ENCODE data around the gene CRYBG3. TPM values are rescaled to one million over a fixed set of nuclear protein-coding genes. Genes with fewer than 3 reads are reported as not detected.

CRYBG3 gene
- total RNA-seq, 4 donors from 2014 or later, result 17.4 to 41.5 (median 38.1) TPM

DNA sequence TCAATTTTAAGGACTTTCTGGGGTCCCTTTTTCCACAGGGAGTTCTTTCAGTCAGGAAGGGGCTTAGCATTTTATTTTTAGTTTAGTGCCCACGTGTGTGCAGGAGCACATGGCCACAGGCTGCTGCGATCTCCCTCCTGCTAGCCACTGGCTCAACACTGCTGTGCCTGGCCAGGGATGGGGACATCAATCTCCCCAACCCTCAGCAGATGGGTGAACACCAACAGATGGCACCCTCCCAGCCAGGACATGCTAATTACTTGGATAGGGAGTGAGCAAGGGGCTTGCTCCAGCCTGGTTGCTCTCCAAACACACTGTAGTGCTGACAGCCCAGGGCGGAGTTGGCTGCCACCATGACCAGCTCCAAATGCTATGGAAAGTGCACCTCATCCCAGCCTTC lies 157.8 kb downstream of the CRYBG3 start:
- no peak overlapping the region for H3K4me3 ChIP-seq
- no peak for DNase-seq
- H3K36me3 ChIP-seq, result no peaks in the 10 kb centered on the region
- H3K9me3 ChIP-seq, result no peaks in the 10 kb centered on the region
- H3K4me1 ChIP-seq, result no peaks in the 10 kb centered on the region
- intact Hi-C loops (cut with DNase I; ENCODE audit: low total_unique reads), result no loop called here
- no peaks in the 10 kb centered on the region for H3K27me3 ChIP-seq
- no peak for TF ChIP-seq POLR2A (IDR thresholded peaks at IDR 0.05)
- no peak for TF ChIP-seq CTCF (IDR thresholded peaks at IDR 0.05)
- no peak overlapping the region for H3K27ac ChIP-seq

GRCh38 chr3:97981886-97982285 lies 160.1 kb downstream of the CRYBG3 start:
- no peaks in the 10 kb centered on the region for H3K4me1 ChIP-seq
- H3K9me3 ChIP-seq, result no peaks in the 10 kb centered on the region
- intact Hi-C loops (cut with DNase I; ENCODE audit: low total_unique reads), result no loop called here
- peak overlapping the region in 1 of 2 donors; percentile 22 for H3K27ac ChIP-seq
- H3K36me3 ChIP-seq, result no peaks in the 10 kb centered on the region
- no peak overlapping the region for H3K4me3 ChIP-seq
- TF ChIP-seq CTCF (IDR thresholded peaks at IDR 0.05) (no peak), POLR2A (IDR thresholded peaks at IDR 0.05) (no peak)
- H3K27me3 ChIP-seq, result no peaks in the 10 kb centered on the region
- DNase-seq, result no peak

GRCh38 chr3:97983933-97984491 lies 162.2 kb downstream of the CRYBG3 start:
- intact Hi-C loops (cut with DNase I; ENCODE audit: low total_unique reads), result no loop called here

DNA sequence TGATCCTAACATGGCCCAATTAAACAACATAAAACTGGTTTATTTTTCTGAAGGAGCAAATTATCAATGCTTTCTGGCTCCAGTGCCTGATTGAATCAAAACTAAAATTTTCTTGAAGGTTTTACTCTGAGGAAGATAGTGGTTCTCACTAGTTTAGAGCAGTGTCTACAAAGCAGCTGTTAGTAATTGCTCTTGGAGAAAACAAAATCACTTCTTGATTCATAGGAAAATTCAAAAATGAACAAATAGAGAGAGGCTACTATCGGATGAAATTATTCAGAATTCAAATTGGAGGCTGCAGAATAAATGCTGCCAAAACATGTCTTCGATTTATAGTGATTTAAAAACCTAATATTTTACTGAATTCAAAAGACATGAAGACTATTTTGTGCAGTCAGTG lies 165.5 kb downstream of the CRYBG3 start:
- Histone ChIP-seq H3K4me1 (no peaks in the 10 kb centered on the region), H3K27ac (no peak overlapping the region), H3K36me3 (no peaks in the 10 kb centered on the region), H3K27me3 (no peaks in the 10 kb centered on the region), H3K9me3 (no peaks in the 10 kb centered on the region), H3K4me3 (no peak overlapping the region)
- DNase-seq, result no peak
- intact Hi-C loops (cut with DNase I; ENCODE audit: low total_unique reads), result no loop called here
- no peak for TF ChIP-seq POLR2A (IDR thresholded peaks at IDR 0.05)
- no peak for TF ChIP-seq CTCF (IDR thresholded peaks at IDR 0.05)

More at GRCh38 chr3:97983933-97984491, 162.2 kb downstream of the CRYBG3 start:
- no peak for DNase-seq
- Histone ChIP-seq H3K4me1 (no peaks in the 10 kb centered on the region), H3K9me3 (no peaks in the 10 kb centered on the region), H3K27me3 (no peaks in the 10 kb centered on the region), H3K36me3 (no peaks in the 10 kb centered on the region), H3K27ac (no peak overlapping the region), H3K4me3 (no peak overlapping the region)
- no peak for TF ChIP-seq POLR2A (IDR thresholded peaks at IDR 0.05)
- TF ChIP-seq CTCF (IDR thresholded peaks at IDR 0.05), result no peak

DNA sequence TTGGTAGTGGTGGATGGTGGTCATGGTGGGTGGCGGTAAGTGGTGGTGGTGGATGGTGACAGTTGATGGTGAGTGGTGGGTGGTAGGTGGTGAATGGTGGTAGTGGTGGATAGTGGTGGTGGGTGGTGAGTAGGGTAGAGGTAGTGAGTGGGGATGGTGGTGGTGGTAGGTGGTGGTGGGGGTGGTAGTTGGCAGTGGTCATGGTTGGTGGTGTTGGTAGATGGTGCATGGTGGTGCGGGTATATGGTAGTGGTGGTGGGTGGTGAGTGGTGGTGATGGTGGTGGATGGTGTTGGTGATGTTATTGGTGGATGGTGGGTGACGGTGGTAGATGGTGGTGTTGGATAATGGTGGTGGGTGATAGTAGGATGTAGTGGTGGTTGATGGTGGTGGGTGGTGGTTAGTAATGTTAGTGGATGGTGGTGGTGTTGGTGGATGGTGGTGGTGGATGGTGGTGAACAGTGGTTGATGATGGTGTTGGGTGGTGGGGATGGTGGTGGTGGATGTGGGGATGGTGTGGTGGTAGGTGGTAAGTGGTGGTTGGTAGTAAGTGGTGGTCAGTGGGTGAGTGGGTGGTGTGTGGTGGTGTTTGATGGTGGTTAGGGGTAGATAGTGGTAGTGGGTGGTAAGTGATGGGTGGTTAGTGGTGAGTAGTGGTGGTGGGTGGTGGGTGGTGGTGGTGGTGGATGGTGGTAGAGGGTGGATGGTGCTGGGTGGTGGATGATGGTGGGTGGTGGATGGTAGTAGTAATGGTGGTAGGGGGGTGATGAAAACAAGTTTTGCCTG lies 167.2 kb downstream of the CRYBG3 start:
- DNase-seq, result no peak
- Histone ChIP-seq H3K4me1 (no peaks in the 10 kb centered on the region), H3K27ac (no peak overlapping the region), H3K4me3 (no peak overlapping the region), H3K36me3 (no peaks in the 10 kb centered on the region), H3K27me3 (no peaks in the 10 kb centered on the region), H3K9me3 (no peaks in the 10 kb centered on the region)
- TF ChIP-seq POLR2A (IDR thresholded peaks at IDR 0.05), result no peak
- TF ChIP-seq CTCF (IDR thresholded peaks at IDR 0.05), result no peak
- intact Hi-C loops (cut with DNase I; ENCODE audit: low total_unique reads), result no loop called here
